NCI-H510A treated with DMSO at 0.1 percent for 48 hours (cell line): ENCODE results near the gene SNAPIN.
"Not testable (repeated sequence)": the region's sequence is repeated elsewhere in the genome, so short reads cannot be mapped to it uniquely, and the experiment has no call there.

Source experiments
- DNase-seq: peaks from one replicate; lab custom pipeline; 2025; lab: John Stamatoyannopoulos, UW

The SNAPIN gene

DNA sequence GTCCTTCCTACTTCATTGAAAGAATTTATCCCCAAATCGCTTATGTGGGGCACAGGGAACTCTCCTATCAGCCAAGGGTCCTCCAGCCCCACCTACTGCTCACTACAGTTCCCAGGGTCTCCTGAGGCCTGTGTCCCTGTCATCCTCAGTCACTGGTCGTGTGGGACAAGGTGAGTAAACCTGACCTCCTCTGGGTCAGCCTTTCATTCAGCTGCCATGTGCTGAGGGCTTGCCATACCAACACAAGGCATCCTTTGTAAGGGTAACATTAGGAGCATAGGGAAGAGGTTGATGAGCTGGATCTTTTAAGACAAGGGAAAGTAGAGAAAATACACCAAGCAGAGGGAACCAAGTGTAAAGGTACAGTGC lies 11.2 kb upstream of the SNAPIN start:
- no peak for DNase-seq

DNA sequence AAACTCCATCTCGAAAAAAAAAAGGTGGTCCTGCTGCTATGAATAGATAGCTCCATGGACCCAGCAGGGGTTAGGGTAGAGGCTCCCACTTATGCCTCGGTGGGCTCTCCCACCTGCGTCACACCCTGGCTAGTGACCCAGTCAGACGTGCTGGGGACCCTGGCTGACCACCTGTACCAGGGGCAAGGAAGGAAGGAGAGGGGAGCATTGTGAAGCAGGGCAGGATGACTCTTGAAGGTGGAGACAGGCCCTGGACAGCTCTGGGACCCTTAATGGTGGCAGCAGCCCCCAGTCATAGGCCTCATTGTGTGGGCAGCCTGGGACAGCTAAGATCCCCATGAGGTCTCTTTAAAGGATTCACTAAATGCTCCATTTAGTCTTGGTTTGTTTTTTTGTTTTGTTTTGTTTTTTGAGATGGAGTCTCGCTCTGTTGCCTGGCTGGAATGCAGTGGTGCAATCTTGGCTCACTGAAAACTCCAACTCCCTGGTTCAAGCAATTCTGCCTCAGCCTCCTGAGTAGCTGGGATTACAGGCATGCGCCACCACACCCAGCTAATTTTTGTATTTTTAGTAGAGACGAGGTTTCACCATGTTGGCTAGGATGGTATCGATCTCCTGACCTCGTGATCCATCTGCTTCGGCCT lies 10.4 kb upstream of the SNAPIN start:
- no peak for DNase-seq

DNA sequence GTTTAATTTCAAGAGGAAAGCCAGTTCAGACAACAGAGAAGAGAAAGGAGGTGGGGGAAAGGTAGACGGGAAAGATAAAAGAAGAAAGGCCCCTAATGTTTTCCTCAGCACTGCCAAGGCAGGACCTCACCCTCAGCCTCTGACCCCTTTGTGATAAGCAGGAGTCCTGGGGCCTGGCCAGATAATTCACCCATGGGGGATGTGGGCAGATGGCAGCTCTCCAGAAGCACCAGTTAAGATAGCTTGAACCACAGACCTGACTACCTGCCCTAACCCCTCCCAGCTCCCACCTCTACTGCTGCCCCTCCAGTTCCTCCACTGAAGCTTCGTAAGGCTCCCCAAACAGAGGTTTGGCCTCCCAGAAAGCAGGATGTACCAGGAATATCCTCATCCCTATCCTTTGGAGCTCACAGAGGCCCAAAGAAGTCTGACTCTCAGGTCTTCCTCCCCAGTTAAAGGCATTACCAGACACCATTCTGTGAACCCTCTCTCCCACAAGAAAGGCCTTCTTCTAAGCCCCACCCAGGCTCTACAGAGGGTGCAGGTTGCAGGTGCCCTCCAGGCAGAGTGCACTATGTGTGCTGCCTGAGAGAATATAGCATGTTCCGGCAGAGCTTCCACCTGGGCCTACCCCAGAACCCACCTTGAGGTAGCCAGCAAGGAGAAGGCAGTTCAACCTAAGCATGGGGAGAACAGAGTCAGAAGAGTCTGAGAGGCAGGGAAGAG lies 9.2 kb upstream of the SNAPIN start:
- DNase-seq, result peak; percentile 45

GRCh38 chr1:153649863-153650235 lies 8.7 kb upstream of the SNAPIN start:
- DNase-seq, result no peak

GRCh38 chr1:153651771-153652170 lies 6.7 kb upstream of the SNAPIN start:
- no peak for DNase-seq

DNA sequence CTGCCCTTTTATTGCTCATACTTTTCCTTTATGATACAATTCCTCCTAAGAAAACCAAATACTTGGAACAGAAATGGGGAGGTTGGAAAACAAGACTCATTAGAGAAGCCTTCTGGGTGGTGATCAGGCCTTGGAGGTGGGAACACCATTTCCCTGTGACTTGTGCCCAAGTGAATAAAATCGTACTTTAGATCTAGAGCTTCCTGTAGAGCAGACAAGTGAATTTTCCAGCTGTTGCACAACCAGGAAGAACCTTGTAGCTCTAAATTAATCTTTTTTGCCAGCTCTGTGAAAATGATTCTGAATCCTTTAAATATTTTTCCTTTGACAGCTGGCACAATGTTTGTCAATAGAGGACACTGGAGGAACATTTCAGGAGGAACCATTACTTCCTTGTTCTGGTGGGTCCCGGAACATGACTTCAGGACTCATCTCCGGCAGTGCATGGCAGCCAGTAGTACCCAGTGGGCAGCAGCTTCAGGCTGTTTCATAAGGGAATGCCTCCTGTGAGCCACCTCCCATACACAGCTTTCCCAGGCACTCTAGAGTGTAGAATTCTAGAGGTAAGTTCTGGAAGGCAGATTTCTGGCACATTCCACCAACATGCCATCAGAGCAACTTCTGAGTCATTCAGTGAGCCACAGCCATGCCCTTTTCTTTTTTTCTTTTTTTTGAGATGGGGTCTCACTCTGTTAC lies 5.5 kb upstream of the SNAPIN start:
- DNase-seq, result no peak

- peak; percentile 85 for DNase-seq
Measured at GRCh38 chr1:153655333-153655732, 3.2 kb upstream of the SNAPIN start.

GRCh38 chr1:153659175-153659534 lies 652 bp downstream of the SNAPIN start:
- no peak for DNase-seq

DNA sequence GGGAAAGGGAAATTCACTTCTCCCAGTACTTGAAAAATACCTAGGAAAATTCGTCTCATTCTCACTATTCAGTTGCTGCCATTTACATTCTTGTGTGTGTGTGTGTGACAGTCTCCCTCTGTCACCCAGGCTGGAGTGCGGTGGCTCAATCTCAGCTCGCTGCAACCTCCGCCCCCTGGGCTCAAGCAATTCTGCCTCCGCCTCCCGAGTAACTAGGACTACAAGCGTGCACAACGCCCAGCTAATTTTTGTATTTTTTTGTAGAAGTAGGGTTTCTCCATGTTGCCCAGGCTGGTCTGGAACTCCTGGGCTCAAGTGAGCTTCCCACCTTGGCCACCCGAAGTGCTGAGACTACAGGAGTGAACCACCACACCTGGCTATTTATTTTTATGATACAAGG lies 1.2 kb downstream of the SNAPIN start:
- DNase-seq, result no peak

DNA sequence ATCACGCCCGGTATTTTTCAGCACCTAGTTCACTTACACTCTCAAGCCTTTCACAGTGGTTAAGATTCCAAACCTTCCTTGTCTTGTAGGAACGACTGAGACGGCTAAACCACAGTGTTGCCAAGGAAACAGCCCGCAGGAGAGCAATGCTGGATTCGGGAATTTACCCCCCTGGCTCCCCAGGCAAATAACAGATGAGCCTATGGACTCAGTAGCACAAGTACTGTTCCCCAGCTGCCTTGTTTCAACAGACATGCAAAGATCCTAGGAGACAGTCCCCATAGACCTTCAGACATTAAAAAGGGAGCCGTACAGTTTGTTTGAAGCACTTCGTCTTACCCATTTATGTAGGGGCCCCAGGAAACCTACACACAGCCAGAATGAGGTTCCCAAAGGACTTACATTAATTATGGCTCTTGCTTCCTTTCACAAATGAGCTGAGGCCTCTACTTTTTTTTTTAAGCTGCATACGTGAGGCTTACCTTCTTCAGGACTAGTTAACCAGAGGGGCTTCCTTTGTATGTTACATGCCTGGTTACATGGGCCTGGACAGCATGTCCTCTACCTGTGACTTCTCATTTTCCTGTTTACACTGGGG lies 2.7 kb downstream of the SNAPIN start:
- no peak for DNase-seq

DNA sequence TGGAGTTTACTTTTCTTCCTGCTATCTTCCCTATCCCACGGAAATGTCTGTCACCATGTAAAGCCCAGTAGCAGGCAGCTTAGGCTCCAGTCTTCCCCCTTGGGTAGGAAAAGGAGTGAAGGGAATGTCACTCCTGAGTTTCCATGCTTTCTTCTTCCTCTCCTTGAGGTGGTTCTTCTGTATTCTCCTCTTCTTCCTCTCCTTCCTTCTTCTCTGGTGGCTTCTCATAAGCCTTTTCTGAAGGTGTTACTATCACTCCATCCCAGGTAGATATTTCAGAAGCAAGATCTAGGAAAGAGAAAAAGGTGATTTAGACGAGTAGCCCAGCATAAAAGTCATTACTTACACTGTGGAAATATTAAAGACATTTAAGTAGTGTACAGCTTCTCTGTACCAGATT lies 3.8 kb downstream of the SNAPIN start:
- DNase-seq, result no peak

- DNase-seq, result no peak
Measured at GRCh38 chr1:153663211-153663610, 4.7 kb downstream of the SNAPIN start.

DNA sequence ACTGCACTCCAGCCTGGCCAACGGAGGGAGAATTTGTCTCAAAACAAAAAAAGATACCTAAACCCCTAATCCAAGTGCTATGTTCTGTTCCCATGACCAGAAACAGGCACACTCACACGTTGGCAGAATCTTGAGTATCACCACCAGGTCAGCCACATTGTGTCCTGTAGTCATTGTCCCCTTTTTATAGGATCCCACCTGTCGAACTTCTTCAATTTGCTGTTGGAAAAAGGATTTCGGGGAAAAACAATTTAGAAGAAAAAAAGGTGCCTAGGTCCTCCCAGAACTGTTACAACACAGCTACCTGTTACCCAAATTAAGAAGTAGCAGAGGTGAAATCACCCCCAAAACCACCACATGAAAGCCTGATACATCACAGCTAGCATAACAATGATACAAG lies 8.9 kb downstream of the SNAPIN start:
- no peak for DNase-seq

- DNase-seq, result not testable (repeated sequence)
Measured at GRCh38 chr1:153668672-153669071, 10.2 kb downstream of the SNAPIN start.

GRCh38 chr1:153669606-153670005 lies 11.1 kb downstream of the SNAPIN start:
- DNase-seq, result no peak

GRCh38 chr1:153670257-153670858 lies 11.9 kb downstream of the SNAPIN start:
- no peak for DNase-seq

GRCh38 chr1:153670859-153671627 lies 12.5 kb downstream of the SNAPIN start, which contains the start of gene ILF2:
Gene ILF2, minus strand, starts transcription at chr1:153670993. Its CDS starts 71 bp downstream, at chr1:153670922.
- DNase-seq, result peak; percentile 97

GRCh38 chr1:153671628-153672353 lies 13.3 kb downstream of the SNAPIN start:
- DNase-seq, result peak; percentile 82

- no peak for DNase-seq
Measured at GRCh38 chr1:153673511-153673910, 15.0 kb downstream of the SNAPIN start.

GRCh38 chr1:153677718-153678518 lies 19.4 kb downstream of the SNAPIN start:
- peak; percentile 10 for DNase-seq
